ENCODE measurements around the gene TCF25.

DNA sequence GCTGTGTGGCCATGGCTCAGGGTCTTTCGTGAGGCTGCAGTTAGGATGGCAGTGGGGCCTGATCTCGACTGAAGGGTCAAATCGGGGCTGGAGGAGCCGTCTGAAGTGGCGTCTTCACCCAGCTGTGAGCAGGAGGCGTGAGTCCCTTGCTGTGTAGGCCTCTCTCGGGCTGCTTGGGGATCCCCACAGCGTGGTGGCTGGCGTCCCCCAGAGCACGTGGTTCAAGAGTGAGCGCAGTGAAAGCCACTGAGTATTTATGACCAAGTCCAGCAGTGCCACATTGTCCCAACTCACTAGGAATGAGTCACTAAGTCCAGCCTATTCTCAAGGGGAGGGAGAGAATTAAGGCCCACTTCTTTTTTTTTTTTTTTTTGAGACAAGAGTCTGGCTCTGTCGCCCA is 11.7 kb upstream of the TCF25 start:
- TF ChIP-seq, protein P1, sequence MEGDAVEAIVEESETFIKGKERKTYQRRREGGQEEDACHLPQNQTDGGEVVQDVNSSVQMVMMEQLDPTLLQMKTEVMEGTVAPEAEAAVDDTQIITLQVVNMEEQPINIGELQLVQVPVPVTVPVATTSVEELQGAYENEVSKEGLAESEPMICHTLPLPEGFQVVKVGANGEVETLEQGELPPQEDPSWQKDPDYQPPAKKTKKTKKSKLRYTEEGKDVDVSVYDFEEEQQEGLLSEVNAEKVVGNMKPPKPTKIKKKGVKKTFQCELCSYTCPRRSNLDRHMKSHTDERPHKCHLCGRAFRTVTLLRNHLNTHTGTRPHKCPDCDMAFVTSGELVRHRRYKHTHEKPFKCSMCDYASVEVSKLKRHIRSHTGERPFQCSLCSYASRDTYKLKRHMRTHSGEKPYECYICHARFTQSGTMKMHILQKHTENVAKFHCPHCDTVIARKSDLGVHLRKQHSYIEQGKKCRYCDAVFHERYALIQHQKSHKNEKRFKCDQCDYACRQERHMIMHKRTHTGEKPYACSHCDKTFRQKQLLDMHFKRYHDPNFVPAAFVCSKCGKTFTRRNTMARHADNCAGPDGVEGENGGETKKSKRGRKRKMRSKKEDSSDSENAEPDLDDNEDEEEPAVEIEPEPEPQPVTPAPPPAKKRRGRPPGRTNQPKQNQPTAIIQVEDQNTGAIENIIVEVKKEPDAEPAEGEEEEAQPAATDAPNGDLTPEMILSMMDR (IDR thresholded peaks at IDR 0.05) = no peak
- TF ChIP-seq, protein P2, sequence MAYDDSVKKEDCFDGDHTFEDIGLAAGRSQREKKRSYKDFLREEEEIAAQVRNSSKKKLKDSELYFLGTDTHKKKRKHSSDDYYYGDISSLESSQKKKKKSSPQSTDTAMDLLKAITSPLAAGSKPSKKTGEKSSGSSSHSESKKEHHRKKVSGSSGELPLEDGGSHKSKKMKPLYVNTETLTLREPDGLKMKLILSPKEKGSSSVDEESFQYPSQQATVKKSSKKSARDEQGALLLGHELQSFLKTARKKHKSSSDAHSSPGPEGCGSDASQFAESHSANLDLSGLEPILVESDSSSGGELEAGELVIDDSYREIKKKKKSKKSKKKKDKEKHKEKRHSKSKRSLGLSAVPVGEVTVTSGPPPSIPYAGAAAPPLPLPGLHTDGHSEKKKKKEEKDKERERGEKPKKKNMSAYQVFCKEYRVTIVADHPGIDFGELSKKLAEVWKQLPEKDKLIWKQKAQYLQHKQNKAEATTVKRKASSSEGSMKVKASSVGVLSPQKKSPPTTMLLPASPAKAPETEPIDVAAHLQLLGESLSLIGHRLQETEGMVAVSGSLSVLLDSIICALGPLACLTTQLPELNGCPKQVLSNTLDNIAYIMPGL (CRISPR knock-in tag; IDR thresholded peaks at IDR 0.05) = no peak
- TF ChIP-seq ZNF232 (CRISPR knock-in tag; IDR thresholded peaks at IDR 0.05) (no peak), NR3C1 (CRISPR knock-in tag; conservative IDR thresholded peaks at IDR 0.05; ENCODE audit: low read depth) (no peak), JUN (CRISPR knock-in tag; IDR thresholded peaks at IDR 0.05) (no peak), EMX1 (CRISPR knock-in tag; IDR thresholded peaks at IDR 0.05) (no peak)
- TF ChIP-seq, protein P3, sequence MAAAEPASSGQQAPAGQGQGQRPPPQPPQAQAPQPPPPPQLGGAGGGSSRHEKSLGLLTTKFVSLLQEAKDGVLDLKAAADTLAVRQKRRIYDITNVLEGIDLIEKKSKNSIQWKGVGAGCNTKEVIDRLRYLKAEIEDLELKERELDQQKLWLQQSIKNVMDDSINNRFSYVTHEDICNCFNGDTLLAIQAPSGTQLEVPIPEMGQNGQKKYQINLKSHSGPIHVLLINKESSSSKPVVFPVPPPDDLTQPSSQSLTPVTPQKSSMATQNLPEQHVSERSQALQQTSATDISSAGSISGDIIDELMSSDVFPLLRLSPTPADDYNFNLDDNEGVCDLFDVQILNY (CRISPR knock-in tag; IDR thresholded peaks at IDR 0.05) = no peak
